ENCODE data around the gene ZDHHC18. TPM values are rescaled to one million over a fixed set of nuclear protein-coding genes. Genes with fewer than 3 reads are reported as not detected.
A peak's percentile ranks its signal among the peaks of the same experiment; 100 is the strongest.

ZDHHC18 gene
- total and polyA plus RNA-seq, 2 donors (not counting 1 experiment from before 2014, with no cell fraction given), result 6.3 to 16.9 TPM

GRCh38 chr1:26852701-26853100 lies 26.2 kb downstream of the ZDHHC18 start:
- DNase-seq (ENCODE audit: low read depth in 2 of 2), result no peak
- Histone ChIP-seq H4K20me1 (ENCODE audit: control insufficient read depth, extremely low read depth, insufficient read depth, low read length) (no peaks in the 10 kb centered on the region), H3K36me3 (ENCODE audit: control insufficient read depth, insufficient read depth, low read length) (peaks cover 24% of the 10 kb centered on the region), H3K9me3 (ENCODE audit: control insufficient read depth, insufficient read depth, low read depth, low read length) (no peaks in the 10 kb centered on the region), H3K27ac (ENCODE audit: insufficient read depth, low read length) (no peak overlapping the region), H3K9ac (ENCODE audit: insufficient read depth, low read length) (no peak overlapping the region), H3K4me3 (replicated peaks in 1 of 4; ENCODE audit: control extremely low read depth in 1 of 4, insufficient read depth in 1 of 4, low read depth in 3 of 4, low read length in 4 of 4) (no peak overlapping the region), H3K27me3 (ENCODE audit: control insufficient read depth, insufficient read depth, low read length) (no peaks in the 10 kb centered on the region), H3K4me1 (ENCODE audit: control insufficient read depth, extremely low read depth, insufficient read depth, low read length) (peaks cover 17% of the 10 kb centered on the region), H3K4me2 (ENCODE audit: extremely low read depth, insufficient read depth, low read length) (no peak overlapping the region), H2AFZ (ENCODE audit: low read length) (no peak overlapping the region), H3K79me2 (ENCODE audit: control insufficient read depth, insufficient read depth, low read length) (no peaks in the 10 kb centered on the region)
- TF ChIP-seq CTCF (conservative IDR thresholded peaks at IDR 0.05 in 1 of 2, IDR thresholded peaks at IDR 0.05 in 1 of 2; ENCODE audit: low read depth in 1 of 2, low read length in 2 of 2), result no peak
- no peak for TF ChIP-seq EZH2 (IDR thresholded peaks at IDR 0.05; ENCODE audit: low read length, missing control alignments)

GRCh38 chr1:26853156-26853555 lies 26.7 kb downstream of the ZDHHC18 start:
- Histone ChIP-seq H3K9me3 (ENCODE audit: control insufficient read depth, insufficient read depth, low read depth, low read length) (no peaks in the 10 kb centered on the region), H2AFZ (ENCODE audit: low read length) (no peak overlapping the region), H3K27ac (ENCODE audit: insufficient read depth, low read length) (peak overlapping the region; percentile 49), H3K9ac (ENCODE audit: insufficient read depth, low read length) (no peak overlapping the region), H4K20me1 (ENCODE audit: control insufficient read depth, extremely low read depth, insufficient read depth, low read length) (no peaks in the 10 kb centered on the region), H3K79me2 (ENCODE audit: control insufficient read depth, insufficient read depth, low read length) (no peaks in the 10 kb centered on the region), H3K4me2 (ENCODE audit: extremely low read depth, insufficient read depth, low read length) (no peak overlapping the region), H3K27me3 (ENCODE audit: control insufficient read depth, insufficient read depth, low read length) (no peaks in the 10 kb centered on the region), H3K36me3 (ENCODE audit: control insufficient read depth, insufficient read depth, low read length) (peaks cover 24% of the 10 kb centered on the region), H3K4me3 (replicated peaks in 1 of 4; ENCODE audit: control extremely low read depth in 1 of 4, insufficient read depth in 1 of 4, low read depth in 3 of 4, low read length in 4 of 4) (no peak overlapping the region), H3K4me1 (ENCODE audit: control insufficient read depth, extremely low read depth, insufficient read depth, low read length) (peaks cover 17% of the 10 kb centered on the region)
- peak; percentile 87 to 94 for TF ChIP-seq CTCF (conservative IDR thresholded peaks at IDR 0.05 in 1 of 2, IDR thresholded peaks at IDR 0.05 in 1 of 2; ENCODE audit: low read depth in 1 of 2, low read length in 2 of 2)
- no peak for TF ChIP-seq EZH2 (IDR thresholded peaks at IDR 0.05; ENCODE audit: low read length, missing control alignments)
- peak; percentile 70 to 82 for DNase-seq (ENCODE audit: low read depth in 2 of 2)

GRCh38 chr1:26853600-26853999 lies 27.1 kb downstream of the ZDHHC18 start:
- Histone ChIP-seq H2AFZ (ENCODE audit: low read length) (no peak overlapping the region), H3K4me2 (ENCODE audit: extremely low read depth, insufficient read depth, low read length) (no peak overlapping the region), H3K4me1 (ENCODE audit: control insufficient read depth, extremely low read depth, insufficient read depth, low read length) (peaks cover 14% of the 10 kb centered on the region), H3K27me3 (ENCODE audit: control insufficient read depth, insufficient read depth, low read length) (no peaks in the 10 kb centered on the region), H3K9me3 (ENCODE audit: control insufficient read depth, insufficient read depth, low read depth, low read length) (no peaks in the 10 kb centered on the region), H3K4me3 (replicated peaks in 1 of 4; ENCODE audit: control extremely low read depth in 1 of 4, insufficient read depth in 1 of 4, low read depth in 3 of 4, low read length in 4 of 4) (no peak overlapping the region), H3K79me2 (ENCODE audit: control insufficient read depth, insufficient read depth, low read length) (no peaks in the 10 kb centered on the region), H3K9ac (ENCODE audit: insufficient read depth, low read length) (no peak overlapping the region), H3K27ac (ENCODE audit: insufficient read depth, low read length) (peak overlapping the region; percentile 49), H4K20me1 (ENCODE audit: control insufficient read depth, extremely low read depth, insufficient read depth, low read length) (no peaks in the 10 kb centered on the region), H3K36me3 (ENCODE audit: control insufficient read depth, insufficient read depth, low read length) (peaks cover 24% of the 10 kb centered on the region)
- no peak for DNase-seq (ENCODE audit: low read depth in 2 of 2)
- no peak for TF ChIP-seq CTCF (conservative IDR thresholded peaks at IDR 0.05 in 1 of 2, IDR thresholded peaks at IDR 0.05 in 1 of 2; ENCODE audit: low read depth in 1 of 2, low read length in 2 of 2)
- no peak for TF ChIP-seq EZH2 (IDR thresholded peaks at IDR 0.05; ENCODE audit: low read length, missing control alignments)
